HepG2 (cell line): ENCODE data around the gene DAG1. TPM values are rescaled to one million over a fixed set of nuclear protein-coding genes. Genes with fewer than 3 reads are reported as not detected.
A peak's percentile ranks its signal among the peaks of the same experiment; 100 is the strongest.

Experiments used
- HOXA3 ChIP-seq: sonication (generic); formaldehyde crosslinking; IDR thresholded peaks from 2 replicates; pipeline ENCODE4 v1.5.0; 2020; ENCODE audit warnings: missing genetic modification reagents
- HOXA9 ChIP-seq: sonication (generic); formaldehyde crosslinking; IDR thresholded peaks from 2 replicates; pipeline ENCODE4 v1.8.1; 2022; ENCODE audit warnings: missing genetic modification reagents, mild to moderate bottlenecking, moderate library complexity, borderline replicate concordance
- KLF13 ChIP-seq: sonication (generic); formaldehyde crosslinking; IDR thresholded peaks from 2 replicates; pipeline ENCODE4 v1.4.0; 2020; ENCODE audit warnings: mild to moderate bottlenecking, missing genetic modification reagents
- MEIS2 ChIP-seq: sonication (generic); formaldehyde crosslinking; IDR thresholded peaks from 2 replicates; pipeline ENCODE4 v1.9.0; 2021; ENCODE audit warnings: mild to moderate bottlenecking, missing genetic modification reagents
- NFYC ChIP-seq: IDR thresholded peaks from 2 replicates; pipeline ENCODE4 v1.6.1; 2016; ENCODE audit warnings: missing genetic modification reagents, missing compliant biosample characterization
- RARA ChIP-seq: IDR thresholded peaks from 2 replicates; pipeline ENCODE4 v1.6.1; 2016; ENCODE audit warnings: missing genetic modification reagents, missing compliant biosample characterization
- RFXAP ChIP-seq: sonication (generic); formaldehyde crosslinking; IDR thresholded peaks from 2 replicates; pipeline ENCODE4 v1.4.0; 2020; ENCODE audit warnings: missing genetic modification reagents, borderline replicate concordance
- TEF ChIP-seq: sonication (generic); formaldehyde crosslinking; IDR thresholded peaks from 2 replicates; pipeline ENCODE4 v1.5.0; 2020; ENCODE audit warnings: missing genetic modification reagents
- TOPORS ChIP-seq: sonication (generic); formaldehyde crosslinking; IDR thresholded peaks from 2 replicates; pipeline ENCODE4 v1.8.0; 2023; ENCODE audit warnings: mild to moderate bottlenecking, missing genetic modification reagents
- ZBTB40 ChIP-seq, 2 experiments: fragments of 450-650 bp in 1 of 2; sonication (generic) in 1 of 2; formaldehyde crosslinking in 1 of 2; IDR thresholded peaks; 2 replicates each; pipeline versions ENCODE4 v1.6.1 to v1.8.0; 2016 to 2022; ENCODE audit warnings: antibody characterized with exemption in 1 of 2, mild to moderate bottlenecking in 1 of 2, missing genetic modification reagents in 1 of 2
- ZFP91 ChIP-seq: sonication (generic); formaldehyde crosslinking; IDR thresholded peaks from 2 replicates; pipeline ENCODE4 v1.9.0; 2022; ENCODE audit warnings: missing genetic modification reagents, mild to moderate bottlenecking, borderline replicate concordance
- ZMYM3 ChIP-seq: sonication (generic); formaldehyde crosslinking; IDR thresholded peaks from 2 replicates; pipeline ENCODE4 v1.5.1; 2020; ENCODE audit warnings: mild to moderate bottlenecking, missing genetic modification reagents
- ZNF276 ChIP-seq: sonication (generic); formaldehyde crosslinking; IDR thresholded peaks from 2 replicates; pipeline ENCODE4 v1.4.0; 2020; ENCODE audit warnings: mild to moderate bottlenecking, low read depth, missing genetic modification reagents
- ZNF790 ChIP-seq: sonication (generic); formaldehyde crosslinking; IDR thresholded peaks from 2 replicates; pipeline ENCODE4 v1.8.0; 2022; ENCODE audit warnings: missing genetic modification reagents, mild to moderate bottlenecking, borderline replicate concordance
- polyA plus RNA-seq, 8 experiments: library from polyadenylated mRNA; depleted of rRNA in 3 of 8; stranded (reverse) in 7 of 8; unstranded in 1 of 8; fragments of >200 nt; fragmentation: Illumina TruSeq in 4 of 8; extraction: Trizol in 4 of 8; gene quantifications; 2 replicates each; pipeline versions ENCODE4 v1.2.1 to v1.2.3, GENCODE V29; 2011 to 2016; ENCODE audit warnings: low read depth in 4 of 8, missing spikeins in 1 of 8, mixed read lengths in 1 of 8; ENCODE audit not compliant: insufficient read depth in 1 of 8
- total RNA-seq, 5 experiments: library from RNA; depleted of rRNA; stranded (reverse); fragments of >200 nt; fragmentation: Illumina TruSeq; extraction: Trizol; gene quantifications; 2 replicates each; pipeline ENCODE4 v1.2.3, GENCODE V29; 2016; ENCODE audit warnings: low read depth in 1 of 5

The DAG1 gene
- total and polyA plus RNA-seq, 2 of the 13 experiments (the other 11 are each of a cell fraction or from before 2014, with no cell fraction given), result 47.3 to 50.4 TPM

- TF ChIP-seq ZBTB40 (IDR thresholded peaks at IDR 0.05), result no peak
- no peak; the same call in 1 of the 2 replicates for TF ChIP-seq ZBTB40 (CRISPR knock-in tag; IDR thresholded peaks at IDR 0.05)
- peak; percentile 83; the same call in 1 of the 2 replicates for TF ChIP-seq TOPORS (CRISPR knock-in tag)
- no peak for TF ChIP-seq HOXA9 (CRISPR knock-in tag)
- TF ChIP-seq HOXA3 (CRISPR knock-in tag), result peak; percentile 62
- TF ChIP-seq ZFP91 (CRISPR knock-in tag), result peak; percentile 78; the same call in 1 of the 2 replicates
- no peak for TF ChIP-seq KLF13 (CRISPR knock-in tag)
- TF ChIP-seq RARA, result peak; percentile 71
- peak; percentile 70 for TF ChIP-seq ZMYM3 (CRISPR knock-in tag)
- peak; percentile 44; the same call in 1 of the 2 replicates for TF ChIP-seq RFXAP (CRISPR knock-in tag)
- TF ChIP-seq ZNF790 (CRISPR knock-in tag), result peak; percentile 65; the same call in 1 of the 2 replicates
- TF ChIP-seq MEIS2 (CRISPR knock-in tag), result peak; percentile 68; the same call in 1 of the 2 replicates
- peak; percentile 22; the same call in 1 of the 2 replicates for TF ChIP-seq NFYC (CRISPR knock-in tag)
- TF ChIP-seq TEF (CRISPR knock-in tag), result 0 out of 2 replicates have a peak, but pooled peaks have one; percentile 27
- TF ChIP-seq ZNF276, result no peak
These were observed 47.5 kb upstream of the DAG1 start, which contains the start of gene AMT (continued) for GRCh38 chr3:49422379-49423248.
